Measurements from ENCODE around the gene TPSB2. TPM values are rescaled to one million over a fixed set of nuclear protein-coding genes. Genes with fewer than 3 reads are reported as not detected.
"Not testable (repeated sequence)": the region's sequence is repeated elsewhere in the genome, so short reads cannot be mapped to it uniquely, and the experiment has no call there.

The TPSB2 gene
- polyA plus RNA-seq, 1 donor, result 0.34 TPM

GRCh38 chr16:1193143-1193824 lies 36.7 kb downstream of the TPSB2 start:
- peaks cover 9% of the 10 kb centered on the region for H3K4me1 ChIP-seq (ENCODE audit: control insufficient read depth, insufficient read depth, low read length)
- no peaks in the 10 kb centered on the region for H3K36me3 ChIP-seq (ENCODE audit: control insufficient read depth, insufficient read depth, low read length)
- no peaks in the 10 kb centered on the region for H3K9me3 ChIP-seq (ENCODE audit: control insufficient read depth, low read depth, low read length)
- H3K27me3 ChIP-seq (ENCODE audit: control insufficient read depth, insufficient read depth, low read length), result no peaks in the 10 kb centered on the region
- WGBS (ENCODE audit: insufficient coverage, low lambda C conversion rate), result no CpG with 5 or more reads among the region's 30 CpGs
- H3K4me3 ChIP-seq (ENCODE audit: low read length), result no peak overlapping the region
- H3K27ac ChIP-seq (ENCODE audit: low read length), result no peak overlapping the region
- DNase-seq, result no peak

GRCh38 chr16:1192384-1193073 lies 37.5 kb downstream of the TPSB2 start:
- peaks cover 9% of the 10 kb centered on the region for H3K4me1 ChIP-seq (ENCODE audit: control insufficient read depth, insufficient read depth, low read length)
- DNase-seq, result no peak
- H3K4me3 ChIP-seq (ENCODE audit: low read length), result no peak overlapping the region
- no peaks in the 10 kb centered on the region for H3K36me3 ChIP-seq (ENCODE audit: control insufficient read depth, insufficient read depth, low read length)
- no CpG with 5 or more reads among the region's 9 CpGs for WGBS (ENCODE audit: insufficient coverage, low lambda C conversion rate)
- no peaks in the 10 kb centered on the region for H3K9me3 ChIP-seq (ENCODE audit: control insufficient read depth, low read depth, low read length)
- H3K27me3 ChIP-seq (ENCODE audit: control insufficient read depth, insufficient read depth, low read length), result no peaks in the 10 kb centered on the region
- H3K27ac ChIP-seq (ENCODE audit: low read length), result no peak overlapping the region

GRCh38 chr16:1190789-1191188 lies 39.2 kb downstream of the TPSB2 start:
- not testable (repeated sequence) for H3K4me1 ChIP-seq (ENCODE audit: control insufficient read depth, insufficient read depth, low read length); H3K36me3 ChIP-seq (ENCODE audit: control insufficient read depth, insufficient read depth, low read length); H3K27ac ChIP-seq (ENCODE audit: low read length); H3K4me3 ChIP-seq (ENCODE audit: low read length); DNase-seq; H3K9me3 ChIP-seq (ENCODE audit: control insufficient read depth, low read depth, low read length); H3K27me3 ChIP-seq (ENCODE audit: control insufficient read depth, insufficient read depth, low read length)
- no CpG with 5 or more reads among the region's 11 CpGs for WGBS (ENCODE audit: insufficient coverage, low lambda C conversion rate)

GRCh38 chr16:1189455-1189854 lies 40.5 kb downstream of the TPSB2 start:
- H3K4me3 ChIP-seq (ENCODE audit: low read length), result no peak overlapping the region
- H3K27ac ChIP-seq (ENCODE audit: low read length), result no peak overlapping the region
- no peaks in the 10 kb centered on the region for H3K27me3 ChIP-seq (ENCODE audit: control insufficient read depth, insufficient read depth, low read length)

GRCh38 chr16:1188432-1189189 lies 41.4 kb downstream of the TPSB2 start:
- H3K9me3 ChIP-seq (ENCODE audit: control insufficient read depth, low read depth, low read length), result peaks cover 8% of the 10 kb centered on the region
- H3K4me1 ChIP-seq (ENCODE audit: control insufficient read depth, insufficient read depth, low read length), result peaks cover 9% of the 10 kb centered on the region
- no peak overlapping the region for H3K4me3 ChIP-seq (ENCODE audit: low read length)
- DNase-seq, result peak in 1 of 2 donors; percentile 26
- H3K27me3 ChIP-seq (ENCODE audit: control insufficient read depth, insufficient read depth, low read length), result no peaks in the 10 kb centered on the region
- H3K36me3 ChIP-seq (ENCODE audit: control insufficient read depth, insufficient read depth, low read length), result no peaks in the 10 kb centered on the region
- no CpG with 5 or more reads among the region's 32 CpGs for WGBS (ENCODE audit: insufficient coverage, low lambda C conversion rate)
- no peak overlapping the region for H3K27ac ChIP-seq (ENCODE audit: low read length)

More at GRCh38 chr16:1189455-1189854, 40.5 kb downstream of the TPSB2 start:
- Histone ChIP-seq H3K4me1 (ENCODE audit: control insufficient read depth, insufficient read depth, low read length) (peaks cover 9% of the 10 kb centered on the region), H3K36me3 (ENCODE audit: control insufficient read depth, insufficient read depth, low read length) (no peaks in the 10 kb centered on the region), H3K9me3 (ENCODE audit: control insufficient read depth, low read depth, low read length) (peaks cover 8% of the 10 kb centered on the region)
- no peak for DNase-seq
- WGBS (ENCODE audit: insufficient coverage, low lambda C conversion rate), result no CpG with 5 or more reads among the region's 7 CpGs

- not testable (repeated sequence) for H3K27ac ChIP-seq (ENCODE audit: low read length); H3K27me3 ChIP-seq (ENCODE audit: control insufficient read depth, insufficient read depth, low read length); H3K4me1 ChIP-seq (ENCODE audit: control insufficient read depth, insufficient read depth, low read length); H3K4me3 ChIP-seq (ENCODE audit: low read length); DNase-seq; H3K36me3 ChIP-seq (ENCODE audit: control insufficient read depth, insufficient read depth, low read length)
- H3K9me3 ChIP-seq (ENCODE audit: control insufficient read depth, low read depth, low read length), result peaks cover 14% of the 10 kb centered on the region
- WGBS (ENCODE audit: insufficient coverage, low lambda C conversion rate), result no CpG with 5 or more reads among the region's 86 CpGs
These were observed 44.4 kb downstream of the TPSB2 start for GRCh38 chr16:1185460-1186207.

- DNase-seq, result no peak
- Histone ChIP-seq H3K27me3 (ENCODE audit: control insufficient read depth, insufficient read depth, low read length) (no peaks in the 10 kb centered on the region), H3K4me1 (ENCODE audit: control insufficient read depth, insufficient read depth, low read length) (no peaks in the 10 kb centered on the region), H3K4me3 (ENCODE audit: low read length) (no peak overlapping the region), H3K9me3 (ENCODE audit: control insufficient read depth, low read depth, low read length) (peaks cover 14% of the 10 kb centered on the region), H3K27ac (ENCODE audit: low read length) (no peak overlapping the region), H3K36me3 (ENCODE audit: control insufficient read depth, insufficient read depth, low read length) (no peaks in the 10 kb centered on the region)
- no CpG with 5 or more reads among the region's 18 CpGs for WGBS (ENCODE audit: insufficient coverage, low lambda C conversion rate)
These were observed 45.0 kb downstream of the TPSB2 start for GRCh38 chr16:1184980-1185379.

- Histone ChIP-seq H3K27ac (ENCODE audit: low read length) (no peak overlapping the region), H3K27me3 (ENCODE audit: control insufficient read depth, insufficient read depth, low read length) (no peaks in the 10 kb centered on the region), H3K9me3 (ENCODE audit: control insufficient read depth, low read depth, low read length) (peaks cover 14% of the 10 kb centered on the region), H3K36me3 (ENCODE audit: control insufficient read depth, insufficient read depth, low read length) (no peaks in the 10 kb centered on the region), H3K4me3 (ENCODE audit: low read length) (no peak overlapping the region), H3K4me1 (ENCODE audit: control insufficient read depth, insufficient read depth, low read length) (no peaks in the 10 kb centered on the region)
- DNase-seq, result no peak
- WGBS (ENCODE audit: insufficient coverage, low lambda C conversion rate), result no CpG with 5 or more reads among the region's 26 CpGs
These were observed 45.7 kb downstream of the TPSB2 start for GRCh38 chr16:1184156-1184868.

- Histone ChIP-seq H3K4me3 (ENCODE audit: low read length) (no peak overlapping the region), H3K27ac (ENCODE audit: low read length) (no peak overlapping the region), H3K27me3 (ENCODE audit: control insufficient read depth, insufficient read depth, low read length) (no peaks in the 10 kb centered on the region), H3K36me3 (ENCODE audit: control insufficient read depth, insufficient read depth, low read length) (no peaks in the 10 kb centered on the region), H3K4me1 (ENCODE audit: control insufficient read depth, insufficient read depth, low read length) (no peaks in the 10 kb centered on the region), H3K9me3 (ENCODE audit: control insufficient read depth, low read depth, low read length) (peaks cover 14% of the 10 kb centered on the region)
- DNase-seq, result peak in 1 of 2 donors; percentile 32
- no CpG with 5 or more reads among the region's 45 CpGs for WGBS (ENCODE audit: insufficient coverage, low lambda C conversion rate)
These were observed 46.8 kb downstream of the TPSB2 start for GRCh38 chr16:1182950-1183907.

Data from large intestine (tissue), 3 donors.